ENCODE results near the gene HIBADH.

DNA sequence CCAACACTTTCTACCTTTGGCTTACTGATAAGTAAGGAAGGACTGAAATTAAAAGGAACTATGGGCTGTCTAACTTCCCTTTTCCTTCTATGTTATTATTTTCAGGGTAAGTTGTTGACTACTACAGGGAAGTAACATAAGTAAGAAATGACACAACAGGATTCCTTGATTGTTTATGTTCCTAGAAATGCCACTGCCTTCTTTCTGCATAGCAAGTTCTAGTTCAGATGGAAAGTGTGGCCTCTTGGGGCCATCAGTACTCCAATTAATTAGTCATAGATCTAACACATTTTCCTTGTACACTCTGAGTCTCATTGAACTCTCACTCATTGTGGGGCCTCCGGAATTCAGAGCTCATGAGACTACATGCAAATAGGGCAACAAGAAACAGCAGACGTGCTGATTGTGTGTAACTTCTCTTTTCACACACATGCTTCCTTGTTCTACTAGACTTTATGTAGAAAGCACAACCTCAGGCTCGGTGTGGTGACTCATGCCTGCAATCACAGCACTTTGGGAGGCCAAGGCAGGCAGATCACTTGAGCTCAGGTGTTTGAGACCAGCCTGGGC lies 35.3 kb upstream of the HIBADH start:
- TF ChIP-seq POLR2A (IDR thresholded peaks at IDR 0.05) = no peak
- TF ChIP-seq, protein P1, sequence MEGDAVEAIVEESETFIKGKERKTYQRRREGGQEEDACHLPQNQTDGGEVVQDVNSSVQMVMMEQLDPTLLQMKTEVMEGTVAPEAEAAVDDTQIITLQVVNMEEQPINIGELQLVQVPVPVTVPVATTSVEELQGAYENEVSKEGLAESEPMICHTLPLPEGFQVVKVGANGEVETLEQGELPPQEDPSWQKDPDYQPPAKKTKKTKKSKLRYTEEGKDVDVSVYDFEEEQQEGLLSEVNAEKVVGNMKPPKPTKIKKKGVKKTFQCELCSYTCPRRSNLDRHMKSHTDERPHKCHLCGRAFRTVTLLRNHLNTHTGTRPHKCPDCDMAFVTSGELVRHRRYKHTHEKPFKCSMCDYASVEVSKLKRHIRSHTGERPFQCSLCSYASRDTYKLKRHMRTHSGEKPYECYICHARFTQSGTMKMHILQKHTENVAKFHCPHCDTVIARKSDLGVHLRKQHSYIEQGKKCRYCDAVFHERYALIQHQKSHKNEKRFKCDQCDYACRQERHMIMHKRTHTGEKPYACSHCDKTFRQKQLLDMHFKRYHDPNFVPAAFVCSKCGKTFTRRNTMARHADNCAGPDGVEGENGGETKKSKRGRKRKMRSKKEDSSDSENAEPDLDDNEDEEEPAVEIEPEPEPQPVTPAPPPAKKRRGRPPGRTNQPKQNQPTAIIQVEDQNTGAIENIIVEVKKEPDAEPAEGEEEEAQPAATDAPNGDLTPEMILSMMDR (IDR thresholded peaks at IDR 0.05) = no peak

Measured in thyroid gland (tissue), 4 donors.